ACHN (cell line): ENCODE results near the gene TRIM33.
"Not testable (repeated sequence)": the region's sequence is repeated elsewhere in the genome, so short reads cannot be mapped to it uniquely, and the experiment has no call there.

Experiments
- DNase-seq: peaks from one replicate; pipeline ENCODE4 v3.0.0-alpha.2; 2015
- in situ Hi-C: cut with HindIII; loops from 2 replicates; pipeline ENCODE4 v1.10.0; 2017; ENCODE audit warnings: low sequenced_read_pairs, low pct_ligation_motif_present, low pct_unique_long_range_greater_than_20kb

Gene TRIM33

DNA sequence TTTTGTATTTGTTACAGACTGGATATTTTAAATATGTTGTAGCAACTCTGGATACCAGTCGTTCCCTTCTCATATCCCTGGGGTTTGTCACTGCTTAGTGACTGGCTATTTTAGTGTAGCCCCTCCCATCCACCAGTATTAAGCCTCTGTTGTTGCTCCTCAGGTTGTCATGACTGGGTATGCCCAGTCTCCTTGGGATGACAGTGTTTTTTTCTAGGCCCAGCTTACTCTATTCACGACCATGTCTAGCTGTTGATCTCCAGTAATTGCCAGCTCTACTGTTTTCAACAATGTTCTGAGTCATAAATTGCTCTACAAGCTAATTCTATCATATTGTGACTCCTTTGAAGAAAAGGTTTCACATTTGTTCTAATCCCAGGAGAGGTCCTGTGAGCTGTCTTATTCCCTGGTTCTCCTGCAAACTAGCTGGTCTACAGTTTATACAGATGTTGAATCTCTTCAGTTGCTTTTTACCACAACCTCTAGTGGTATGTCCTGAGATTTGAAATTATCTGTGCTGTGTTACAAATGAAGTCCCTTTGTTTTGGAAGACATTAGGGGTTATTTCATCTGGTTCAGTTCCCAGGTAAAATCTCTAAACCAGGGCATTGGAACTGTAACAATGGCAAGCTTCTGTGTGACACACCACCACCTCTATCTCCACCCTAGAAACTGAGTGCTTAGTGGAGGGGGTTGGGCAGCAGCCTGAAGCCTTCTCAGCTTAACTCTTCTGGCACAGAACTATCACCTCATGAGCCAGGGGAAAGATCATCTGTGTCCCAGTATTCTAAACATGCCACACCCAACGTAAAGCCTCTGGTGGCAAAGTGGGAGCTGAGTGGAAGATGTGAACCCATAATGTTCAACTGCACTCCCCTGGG is 124.6 kb downstream of the TRIM33 start:
- no peak for DNase-seq
- in situ Hi-C loops, result no loop called here

DNA sequence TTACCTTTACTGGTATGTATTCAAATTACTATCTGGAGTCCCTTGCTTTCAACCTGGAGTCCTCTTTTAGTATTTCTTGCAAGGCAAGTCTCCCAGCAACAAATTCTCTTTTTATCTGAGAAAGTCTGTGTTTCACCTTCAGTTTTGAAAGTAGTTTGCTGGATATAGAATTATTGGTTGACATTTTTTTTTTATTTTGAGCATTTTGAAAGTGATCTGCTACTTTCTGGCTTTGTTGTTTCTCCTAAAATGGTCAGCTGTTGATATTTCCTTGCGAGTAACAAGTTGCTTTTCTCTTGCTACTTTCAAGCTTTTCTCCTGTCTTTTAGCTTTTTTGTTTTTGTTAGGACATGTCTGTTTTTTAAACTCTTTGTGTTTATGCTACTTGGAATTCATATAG is 126.1 kb downstream of the TRIM33 start:
- in situ Hi-C loops, result no loop called here
- no peak for DNase-seq

DNA sequence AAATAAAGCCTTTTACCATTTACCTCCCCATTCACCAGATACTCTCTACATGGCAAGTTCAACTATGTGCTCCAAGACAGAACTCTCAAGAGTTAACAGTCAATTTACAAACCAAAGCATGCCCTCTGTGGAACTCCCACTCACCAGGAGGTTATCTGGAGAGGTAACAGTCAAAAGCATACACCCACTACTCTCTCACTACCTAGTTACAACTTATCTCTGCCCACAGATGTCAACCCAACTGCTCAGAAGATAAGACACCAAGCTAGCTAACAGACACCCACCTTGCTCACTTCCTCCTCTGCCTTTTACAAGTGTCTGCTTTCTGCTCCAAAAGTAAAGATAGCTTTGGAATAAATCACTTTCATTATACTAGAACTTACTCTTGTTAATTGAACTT is 131.0 kb downstream of the TRIM33 start:
- in situ Hi-C loops, result no loop called here
- no peak for DNase-seq

DNA sequence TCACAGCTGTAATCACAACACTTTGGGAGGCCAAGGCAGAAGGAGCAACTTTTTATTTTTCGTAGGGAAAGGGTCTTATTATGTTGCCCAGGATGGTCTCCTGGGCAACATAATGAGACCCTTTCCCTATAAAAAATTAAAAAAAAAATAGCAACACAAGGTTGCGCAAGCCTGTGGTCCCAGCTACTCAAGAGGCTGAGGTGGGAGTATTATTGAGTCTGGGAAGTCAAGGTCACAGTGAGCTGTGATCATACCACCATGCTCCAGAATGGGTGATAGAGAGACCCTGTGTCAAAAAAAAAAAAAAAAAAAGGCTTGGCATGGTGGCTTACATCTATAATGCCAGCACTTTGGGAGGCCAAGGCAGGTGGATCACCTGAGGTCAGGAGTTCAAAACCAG is 131.6 kb downstream of the TRIM33 start:
- in situ Hi-C loops, result no loop called here
- DNase-seq, result no peak

DNA sequence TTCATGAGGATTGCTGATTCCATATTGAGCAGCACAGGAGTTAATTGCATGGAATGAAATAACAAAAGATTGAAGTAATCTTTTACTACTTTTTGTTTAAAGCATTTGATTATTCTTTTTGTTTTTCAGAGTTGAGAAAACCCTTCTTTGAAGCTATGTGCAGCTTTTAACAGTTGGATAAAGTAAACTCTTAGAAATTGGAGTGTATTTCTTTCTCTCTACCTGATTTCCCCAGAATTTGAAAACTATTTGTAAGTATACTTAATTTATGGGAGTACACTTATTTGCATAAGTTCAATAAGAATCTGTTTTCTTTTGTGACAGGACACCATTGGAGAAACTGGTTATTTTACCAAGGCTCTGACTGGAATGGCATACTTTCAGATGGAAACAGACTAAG is 133.6 kb downstream of the TRIM33 start:
- no peak for DNase-seq
- in situ Hi-C loops, result no loop called here

DNA sequence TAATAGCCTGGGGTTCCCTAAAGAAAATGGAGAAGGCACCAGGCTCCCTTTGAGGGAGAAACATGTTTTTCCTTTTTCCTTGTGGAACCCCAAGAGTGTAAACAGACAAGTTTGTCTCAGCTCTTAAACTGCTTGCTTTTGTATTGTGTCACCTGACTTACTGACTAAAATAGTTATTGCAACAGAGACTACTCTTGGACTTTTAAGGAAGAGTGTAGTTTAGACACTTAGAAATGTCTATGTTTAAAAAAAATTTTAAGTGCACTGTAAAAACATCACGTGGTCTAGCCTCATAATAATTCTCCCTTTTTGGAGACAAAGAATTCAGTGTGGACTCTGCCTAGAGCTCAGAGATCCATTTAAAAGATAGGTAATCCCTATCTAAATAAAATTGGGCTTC is 141.1 kb downstream of the TRIM33 start:
- no peak for DNase-seq
- in situ Hi-C loops, result no loop called here

DNA sequence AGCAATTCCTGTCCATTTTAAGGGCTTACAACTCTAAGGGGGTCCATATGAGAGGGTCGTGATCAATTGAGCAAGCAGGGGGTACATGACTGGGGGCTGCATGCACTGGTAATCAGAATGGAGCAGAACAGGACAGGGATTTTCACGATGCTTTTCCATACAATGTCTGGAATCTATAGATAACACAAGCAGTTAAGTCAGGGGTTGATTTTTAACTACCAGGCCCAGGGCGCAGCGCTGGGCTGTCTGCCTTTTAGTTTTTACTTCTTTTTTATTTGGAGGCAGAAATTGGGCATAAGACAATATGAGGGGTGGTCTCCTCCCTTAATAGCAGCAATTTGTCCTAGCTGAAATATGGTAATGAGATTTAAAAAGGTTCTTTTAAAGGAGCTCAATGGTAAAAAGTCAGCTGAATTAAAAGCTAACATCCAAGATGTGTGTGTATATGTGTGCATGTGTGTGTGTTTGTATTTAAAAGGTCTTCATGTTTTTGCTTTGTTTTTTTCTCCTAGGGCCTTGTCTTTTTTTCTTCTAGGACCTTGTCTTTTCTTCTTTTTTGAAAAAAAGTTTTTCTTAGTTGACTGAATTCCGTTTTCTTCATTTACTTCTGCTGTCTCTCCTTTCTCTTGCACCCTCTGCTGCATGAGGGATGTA is 141.6 kb downstream of the TRIM33 start:
- DNase-seq, in situ Hi-C loops: not testable (repeated sequence)

DNA sequence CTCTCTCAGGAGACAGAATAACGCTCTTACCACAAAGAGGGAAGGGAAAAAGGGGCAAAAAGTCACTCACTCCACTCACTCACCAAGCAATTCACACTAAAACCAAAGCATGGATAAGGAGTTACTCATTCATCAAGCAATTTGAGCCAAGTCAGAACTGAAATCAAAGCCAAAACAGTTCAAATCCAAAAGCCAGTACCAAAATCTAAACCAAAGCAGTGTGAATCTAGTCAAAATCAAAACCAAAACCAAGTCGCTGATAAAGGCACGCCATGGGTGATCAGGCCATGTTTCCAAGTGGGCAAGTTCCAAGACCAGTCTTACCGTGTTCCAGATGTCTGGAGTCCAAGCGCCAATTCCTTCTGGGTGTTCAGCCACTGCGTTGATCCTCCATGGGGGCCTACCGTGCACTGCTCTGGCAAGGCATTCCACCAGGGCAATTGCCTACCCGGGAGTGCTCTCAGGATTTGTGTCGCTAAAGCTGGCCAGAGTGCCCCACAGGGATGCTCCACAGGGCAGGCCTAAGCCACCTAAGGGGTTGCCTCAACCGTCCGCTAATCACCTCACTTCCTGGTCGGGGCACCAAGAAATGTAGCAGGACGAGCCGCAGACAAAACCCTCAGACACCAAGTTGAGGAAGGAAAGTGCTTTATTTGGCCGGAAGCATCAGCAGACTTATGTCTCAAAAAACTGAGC is 142.3 kb downstream of the TRIM33 start:
- in situ Hi-C loops, result no loop called here
- DNase-seq, result no peak

DNA sequence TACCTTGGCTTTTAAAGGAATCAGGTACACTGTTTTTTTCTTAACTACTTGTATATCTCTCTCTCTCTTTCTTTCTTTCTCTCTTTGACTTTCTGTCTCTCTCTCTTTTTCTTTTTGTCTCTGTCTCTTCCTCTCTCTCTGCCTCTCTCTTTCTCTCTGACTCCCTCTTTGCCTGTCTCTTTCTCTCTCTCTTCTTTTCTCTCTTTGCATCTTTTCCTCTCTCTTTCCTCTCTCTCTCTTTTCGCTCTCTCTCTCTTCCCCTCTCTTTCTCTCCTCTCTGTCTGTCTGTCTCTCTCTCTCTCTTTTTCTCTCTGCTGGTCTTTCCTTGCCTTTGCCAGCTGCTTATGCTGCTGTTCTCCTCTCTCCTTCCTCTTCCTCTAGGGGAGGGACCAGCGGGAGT is 143.2 kb downstream of the TRIM33 start:
- DNase-seq, result no peak
- in situ Hi-C loops, result no loop called here

DNA sequence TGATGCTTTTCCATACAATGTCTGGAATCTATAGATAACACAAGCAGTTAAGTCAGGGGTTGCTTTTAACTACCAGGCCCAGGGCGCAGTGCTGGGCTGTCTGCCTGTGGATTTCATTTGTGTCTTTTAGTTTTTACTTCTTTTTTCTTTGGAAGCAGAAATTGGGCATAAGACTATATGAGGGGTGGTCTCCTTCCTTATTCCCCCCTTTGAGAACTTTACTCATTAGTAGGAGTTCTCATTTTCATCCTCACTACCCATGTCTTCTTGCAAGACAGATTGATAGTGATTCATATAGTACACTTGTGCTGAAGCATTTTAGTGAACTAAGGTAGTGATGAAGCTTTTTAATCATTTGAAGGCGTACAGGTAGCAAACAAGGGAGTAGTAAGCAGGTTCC is 147.8 kb downstream of the TRIM33 start:
- DNase-seq, in situ Hi-C loops: not testable (repeated sequence)

DNA sequence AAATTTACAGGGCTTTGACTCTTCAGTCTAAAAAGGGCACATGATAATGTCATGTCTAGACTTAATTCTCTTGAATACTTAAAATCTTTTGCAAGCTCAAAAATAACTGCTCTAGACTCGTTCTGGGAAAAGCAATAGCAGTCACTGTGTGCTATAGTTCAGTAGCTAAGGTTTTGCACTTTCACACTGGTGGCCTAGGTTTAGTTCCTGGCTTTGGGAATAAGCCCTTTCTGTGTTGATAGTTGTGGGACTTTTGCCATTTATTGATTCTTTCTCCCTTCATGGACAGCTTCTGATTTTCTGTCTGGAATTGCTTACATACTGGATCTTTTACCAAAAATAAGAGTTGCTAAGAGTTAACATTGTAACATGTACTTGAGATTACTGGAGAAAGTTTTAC is 151.2 kb downstream of the TRIM33 start:
- in situ Hi-C loops, result no loop called here

DNA sequence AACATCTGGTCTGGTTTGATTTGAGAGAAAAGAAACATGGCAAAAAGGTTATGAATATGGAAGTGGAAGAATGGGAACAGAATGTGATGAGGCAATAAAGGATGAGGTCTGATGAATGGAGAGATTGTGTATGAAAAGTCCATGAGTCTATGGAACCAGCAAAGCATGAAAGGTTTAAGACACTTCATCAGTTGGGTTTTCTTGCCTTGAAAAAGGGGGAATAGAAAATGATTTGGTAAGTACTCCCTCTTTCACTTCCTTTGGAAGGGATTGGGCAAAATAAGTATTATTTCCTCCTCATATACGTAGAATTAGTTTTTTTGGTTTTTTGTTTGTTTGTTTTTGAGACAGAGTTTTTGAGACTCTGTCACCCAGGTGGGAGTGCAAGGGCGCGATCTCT is 155.8 kb downstream of the TRIM33 start:
- in situ Hi-C loops, result no loop called here
- no peak for DNase-seq

More for the DNA sequence above, 151.2 kb downstream of the TRIM33 start:
- DNase-seq, result no peak

DNA sequence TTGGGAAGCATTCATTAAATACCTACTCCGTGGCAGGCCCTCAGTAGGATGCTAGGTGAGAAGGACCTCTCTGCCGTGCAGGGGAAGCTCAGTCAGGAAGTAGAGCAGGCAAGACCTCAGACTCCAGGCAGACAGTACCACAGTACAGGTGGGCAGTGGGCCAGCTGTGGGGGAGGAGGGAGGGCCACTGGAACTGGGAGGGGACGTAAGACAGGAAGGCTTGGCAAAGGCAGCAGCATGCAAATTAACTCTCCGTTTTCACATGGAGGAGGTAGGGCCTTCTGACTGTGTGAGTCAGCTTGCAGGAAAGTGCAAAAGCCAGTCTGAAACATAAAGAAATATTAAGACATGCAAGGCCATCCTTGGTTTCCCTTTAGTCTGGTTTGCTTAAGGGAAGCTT is 157.7 kb downstream of the TRIM33 start:
- DNase-seq, result no peak
- in situ Hi-C loops, result no loop called here

DNA sequence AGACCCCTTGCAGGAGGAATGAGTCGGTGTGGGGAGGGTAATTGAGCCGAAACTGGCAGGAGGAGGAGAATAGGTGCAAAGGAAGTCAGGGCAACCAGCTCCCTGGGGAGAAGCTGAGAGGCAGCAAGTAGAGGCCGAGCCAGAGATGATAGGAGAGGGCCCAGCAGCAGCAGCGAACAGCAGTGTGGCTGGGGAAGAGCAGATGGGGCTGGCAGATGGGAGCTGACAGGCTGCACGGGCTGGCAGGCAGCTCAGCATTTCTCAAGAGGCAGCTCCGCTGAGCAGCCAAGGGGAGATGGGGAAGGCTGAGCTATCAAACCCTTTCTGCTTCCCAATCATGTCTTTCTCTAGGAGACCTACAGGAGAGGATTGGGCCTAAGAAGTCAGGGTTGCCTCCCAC is 158.2 kb downstream of the TRIM33 start:
- DNase-seq, result no peak
- in situ Hi-C loops, result no loop called here

DNA sequence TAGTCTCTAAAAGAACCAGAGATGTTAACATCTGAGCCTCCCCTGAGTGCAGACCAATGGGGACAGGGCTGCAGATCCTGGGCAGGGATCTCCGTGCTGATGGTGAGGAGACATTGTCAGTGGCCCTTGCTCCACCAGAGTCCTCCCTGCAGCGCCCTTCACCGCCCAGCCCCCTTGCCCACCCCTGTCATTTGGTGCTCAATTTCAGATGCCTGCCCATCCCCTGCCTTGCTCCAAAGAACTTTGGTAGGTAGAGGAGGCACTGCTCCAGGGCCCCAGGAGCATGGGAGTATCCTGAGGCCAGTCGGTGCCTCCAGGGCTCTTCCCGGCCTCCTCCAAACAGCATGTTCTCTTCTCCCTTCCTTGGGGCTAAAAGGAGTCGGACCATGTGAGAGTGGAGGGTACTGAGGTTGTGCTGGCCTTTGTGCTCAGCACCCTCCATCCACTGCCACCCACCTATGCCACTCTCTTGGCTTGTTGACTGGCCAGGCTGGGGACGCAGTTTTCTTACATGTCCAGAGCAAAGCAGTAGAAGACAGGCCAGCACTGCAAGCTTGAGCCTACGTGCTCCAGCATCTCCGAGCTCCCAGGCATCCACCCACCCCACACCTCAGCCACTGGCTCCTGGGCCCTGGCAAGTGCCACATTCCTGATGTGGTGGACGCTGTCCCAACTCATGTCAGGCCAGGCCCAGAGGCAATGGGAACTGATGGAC is 160.1 kb downstream of the TRIM33 start:
- DNase-seq, result no peak
- in situ Hi-C loops, result no loop called here

DNA sequence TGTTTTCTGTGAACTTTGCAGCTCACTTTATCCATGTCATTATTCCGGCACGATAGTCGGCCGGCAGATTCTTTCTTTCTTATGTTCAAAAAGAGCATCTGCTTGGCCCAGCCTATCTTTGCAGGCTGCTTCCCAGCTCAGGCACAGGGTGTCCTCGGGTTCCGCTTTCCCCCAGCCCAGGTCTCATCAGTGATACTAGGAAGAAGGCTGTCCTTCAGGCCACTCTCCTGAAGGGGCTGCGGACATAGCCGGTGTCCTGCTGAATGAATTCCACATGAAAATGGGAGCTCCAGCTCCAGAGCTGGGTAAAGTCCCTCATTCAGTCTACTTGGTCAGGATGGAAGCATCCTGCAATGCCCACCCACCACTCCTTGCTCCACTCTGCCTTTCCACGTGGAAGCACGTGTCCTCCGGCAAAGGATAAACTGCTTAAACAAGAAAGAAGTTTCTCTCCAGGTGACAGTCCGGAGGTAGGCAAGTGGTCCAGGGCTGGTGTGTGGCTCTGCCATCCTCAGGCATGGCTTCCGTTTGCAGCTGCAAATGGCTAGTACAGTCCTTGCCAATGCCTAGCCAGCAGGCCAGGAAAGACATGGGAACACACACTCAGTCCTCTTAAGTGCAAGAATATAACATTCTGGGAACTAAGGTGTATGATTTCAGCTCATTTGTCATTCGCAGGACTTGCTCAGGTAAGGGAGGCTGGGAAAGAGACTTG is 161.0 kb downstream of the TRIM33 start:
- no peak for DNase-seq
- in situ Hi-C loops, result no loop called here

DNA sequence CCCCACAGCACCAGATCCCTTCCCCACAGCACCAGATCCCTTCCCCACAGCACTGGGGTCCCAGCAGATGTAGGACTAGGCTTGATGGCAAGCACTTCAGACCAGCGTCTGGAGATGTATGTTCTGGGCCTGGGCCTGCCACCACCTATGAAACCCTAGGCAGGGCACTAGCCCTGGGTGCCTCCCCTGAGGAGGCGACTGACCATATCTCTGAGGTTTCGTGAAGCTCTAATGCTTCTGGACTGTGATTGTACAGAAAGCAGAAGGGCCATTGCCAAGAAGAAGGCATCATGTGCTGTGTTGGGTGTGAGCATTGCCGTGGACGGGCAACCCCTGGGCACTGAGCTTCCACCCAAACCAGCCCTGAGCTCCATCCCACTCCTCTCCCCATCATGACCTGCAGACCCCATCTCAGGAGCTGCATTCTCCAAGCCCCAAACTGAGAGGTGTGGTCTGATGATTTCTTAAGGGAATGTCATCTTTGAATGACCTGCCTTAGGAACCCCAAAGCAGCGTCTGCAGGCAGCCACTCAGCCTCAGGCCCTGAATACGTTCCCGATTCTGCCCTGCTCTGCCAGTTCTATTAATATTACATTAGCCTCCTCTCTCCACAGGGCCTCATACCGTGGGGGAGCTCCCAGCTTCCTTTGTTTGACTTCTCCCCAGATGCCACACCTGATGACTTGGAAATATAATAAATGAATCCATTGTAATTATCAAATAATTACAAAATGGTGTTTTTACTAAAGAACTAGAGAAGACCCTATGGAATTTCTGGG is 163.4 kb downstream of the TRIM33 start:
- DNase-seq, result no peak
- in situ Hi-C loops, result no loop called here
